ENCODE results near the gene ADAP1. TPM values are rescaled to one million over a fixed set of nuclear protein-coding genes. Genes with fewer than 3 reads are reported as not detected.
"Not testable (repeated sequence)": the region's sequence is repeated elsewhere in the genome, so short reads cannot be mapped to it uniquely, and the experiment has no call there.

The ADAP1 gene
- total RNA-seq, 1 experiment from 2014 or later, result 77.6 TPM

- POLR2A ChIA-PET, result interaction anchor here (0.8 to 1.5 kb wide), 2 partner anchors 30 to 32 kb away, joined by 6 to 12 read pairs; partner anchors contain the start of gene COX19
- CTCF ChIA-PET, result interaction anchor here (1.9 kb wide), 1 partner anchor 48 kb away, joined by 5 read pairs; no protein-coding TSS in a partner anchor
- BruUV-seq (replicated peaks), result no TSS peak
- no peaks in the 10 kb centered on the region for H3K27me3 ChIP-seq (replicated peaks; ENCODE audit: control insufficient read depth, insufficient read depth, low read length)
- peaks cover 15% of the 10 kb centered on the region for H3K9me3 Mint-ChIP-seq (ENCODE audit: unreplicated experiment)
- TF ChIP-seq, protein P1, sequence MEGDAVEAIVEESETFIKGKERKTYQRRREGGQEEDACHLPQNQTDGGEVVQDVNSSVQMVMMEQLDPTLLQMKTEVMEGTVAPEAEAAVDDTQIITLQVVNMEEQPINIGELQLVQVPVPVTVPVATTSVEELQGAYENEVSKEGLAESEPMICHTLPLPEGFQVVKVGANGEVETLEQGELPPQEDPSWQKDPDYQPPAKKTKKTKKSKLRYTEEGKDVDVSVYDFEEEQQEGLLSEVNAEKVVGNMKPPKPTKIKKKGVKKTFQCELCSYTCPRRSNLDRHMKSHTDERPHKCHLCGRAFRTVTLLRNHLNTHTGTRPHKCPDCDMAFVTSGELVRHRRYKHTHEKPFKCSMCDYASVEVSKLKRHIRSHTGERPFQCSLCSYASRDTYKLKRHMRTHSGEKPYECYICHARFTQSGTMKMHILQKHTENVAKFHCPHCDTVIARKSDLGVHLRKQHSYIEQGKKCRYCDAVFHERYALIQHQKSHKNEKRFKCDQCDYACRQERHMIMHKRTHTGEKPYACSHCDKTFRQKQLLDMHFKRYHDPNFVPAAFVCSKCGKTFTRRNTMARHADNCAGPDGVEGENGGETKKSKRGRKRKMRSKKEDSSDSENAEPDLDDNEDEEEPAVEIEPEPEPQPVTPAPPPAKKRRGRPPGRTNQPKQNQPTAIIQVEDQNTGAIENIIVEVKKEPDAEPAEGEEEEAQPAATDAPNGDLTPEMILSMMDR (IDR thresholded peaks at IDR 0.05; ENCODE audit: insufficient read depth in 1 of 2, low read depth in 1 of 2, low read length in 1 of 2, severe bottlenecking in 1 of 2, unreplicated experiment in 1 of 2), result no peak
- peaks cover 6% of the 10 kb centered on the region; the same call in 1 of the 2 replicates for H3K9me3 ChIP-seq
- H3K4me1 Mint-ChIP-seq (ENCODE audit: low read depth, unreplicated experiment), result no peaks in the 10 kb centered on the region
- peaks cover 26% of the 10 kb centered on the region for H3K36me3 Mint-ChIP-seq (ENCODE audit: insufficient read depth, unreplicated experiment)
- H3K4me1 ChIP-seq, result peaks cover 33% of the 10 kb centered on the region
- H3K4me3 Mint-ChIP-seq (ENCODE audit: unreplicated experiment), result peak overlapping the region; percentile 54
- intact Hi-C loops (cut with micrococcal nuclease; ENCODE audit: unreplicated experiment), result loop anchor here (1.0 to 5.0 kb wide), 2 partner anchors 32 to 33 kb away; no protein-coding TSS in a partner anchor
- peak overlapping the region; percentile 44 for H3K4me3 ChIP-seq (ENCODE audit: low read depth, low read length)
- peak; percentile 99 for DNase-seq
- H3K27ac Mint-ChIP-seq (ENCODE audit: unreplicated experiment), result peak overlapping the region; percentile 82
- H3K36me3 ChIP-seq (ENCODE audit: control insufficient read depth, insufficient read depth, low read length), result no peaks in the 10 kb centered on the region
- H3K27me3 Mint-ChIP-seq (ENCODE audit: insufficient read depth, unreplicated experiment), result no peaks in the 10 kb centered on the region
Observed at GRCh38 chr7:945556-946255, 8.8 kb downstream of the ADAP1 start.

DNA sequence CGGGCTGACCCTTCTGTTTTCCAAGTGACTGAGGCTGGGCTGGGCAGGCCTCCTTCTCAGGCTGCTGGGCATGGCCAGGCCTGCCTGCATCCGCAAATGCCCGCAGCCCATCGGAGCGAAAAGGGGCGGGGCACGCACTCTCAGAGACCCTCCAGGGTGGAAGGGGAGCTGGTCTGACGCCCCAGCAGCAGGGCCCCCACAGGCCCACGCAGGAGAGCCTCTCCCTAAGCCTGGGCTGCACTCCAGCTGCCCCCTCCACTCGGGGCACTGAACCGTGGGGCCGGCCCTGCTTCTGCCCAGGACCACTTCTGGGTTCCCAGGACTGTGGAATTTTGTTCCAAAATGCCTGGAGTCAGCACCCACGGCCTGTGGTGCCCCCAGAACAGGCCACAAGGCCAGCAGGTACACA, 9.3 kb downstream of the ADAP1 start:
- intact Hi-C loops (cut with micrococcal nuclease; ENCODE audit: unreplicated experiment), result loop anchor here (5.0 kb wide), 1 partner anchor 33 kb away; no protein-coding TSS in a partner anchor
- H3K27ac Mint-ChIP-seq (ENCODE audit: unreplicated experiment), result peak overlapping the region; percentile 82
- Histone ChIP-seq H3K36me3 (ENCODE audit: control insufficient read depth, insufficient read depth, low read length) (no peaks in the 10 kb centered on the region), H3K27me3 (replicated peaks; ENCODE audit: control insufficient read depth, insufficient read depth, low read length) (no peaks in the 10 kb centered on the region), H3K4me3 (ENCODE audit: low read depth, low read length) (peak overlapping the region; percentile 44), H3K4me1 (peaks cover 33% of the 10 kb centered on the region), H3K9me3 (peaks cover 9% of the 10 kb centered on the region; the same call in 1 of the 2 replicates)
- no peak for DNase-seq
- BruUV-seq (replicated peaks), result TSS peak; percentile 69
- H3K4me3 Mint-ChIP-seq (ENCODE audit: unreplicated experiment), result peak overlapping the region; percentile 54
- TF ChIP-seq, protein P1 (IDR thresholded peaks at IDR 0.05; ENCODE audit: insufficient read depth in 1 of 2, low read depth in 1 of 2, low read length in 1 of 2, severe bottlenecking in 1 of 2, unreplicated experiment in 1 of 2), result no peak
- peaks cover 17% of the 10 kb centered on the region for H3K9me3 Mint-ChIP-seq (ENCODE audit: unreplicated experiment)
- no peaks in the 10 kb centered on the region for H3K27me3 Mint-ChIP-seq (ENCODE audit: insufficient read depth, unreplicated experiment)
- CTCF ChIA-PET, result interaction anchor here (1.9 kb wide), 1 partner anchor 48 kb away, joined by 5 read pairs; no protein-coding TSS in a partner anchor
- H3K4me1 Mint-ChIP-seq (ENCODE audit: low read depth, unreplicated experiment), result no peaks in the 10 kb centered on the region
- POLR2A ChIA-PET, result interaction anchor here (1.5 kb wide), 1 partner anchor 30 kb away, joined by 12 read pairs; the partner anchor contains the start of gene COX19
- peaks cover 21% of the 10 kb centered on the region for H3K36me3 Mint-ChIP-seq (ENCODE audit: insufficient read depth, unreplicated experiment)

DNA sequence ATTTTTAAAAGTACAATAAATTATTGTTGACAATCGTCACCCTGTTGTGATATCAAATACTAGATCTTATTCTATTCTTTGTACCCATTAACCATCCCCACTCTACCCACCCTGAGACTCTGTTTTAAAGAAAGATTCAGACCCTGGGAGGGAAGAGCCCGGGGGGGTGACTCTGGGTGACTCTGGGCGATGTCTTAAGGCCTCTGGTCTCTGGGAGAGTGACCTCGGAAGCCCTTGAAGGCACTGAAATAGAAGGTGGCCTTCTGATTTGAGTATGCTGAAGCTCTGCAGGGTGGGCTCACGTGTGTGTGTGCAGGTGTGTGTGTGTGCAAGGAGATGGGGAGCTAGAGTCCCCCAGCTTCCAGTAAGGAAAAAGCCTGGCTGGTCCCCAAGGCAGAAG, 9.7 kb downstream of the ADAP1 start:
- Mint-ChIP-seq H3K27ac (ENCODE audit: unreplicated experiment) (peak overlapping the region; percentile 82), H3K27me3 (ENCODE audit: insufficient read depth, unreplicated experiment) (no peaks in the 10 kb centered on the region), H3K4me1 (ENCODE audit: low read depth, unreplicated experiment) (no peaks in the 10 kb centered on the region), H3K36me3 (ENCODE audit: insufficient read depth, unreplicated experiment) (peaks cover 17% of the 10 kb centered on the region), H3K9me3 (ENCODE audit: unreplicated experiment) (peaks cover 17% of the 10 kb centered on the region), H3K4me3 (ENCODE audit: unreplicated experiment) (peak overlapping the region; percentile 54)
- H3K9me3 ChIP-seq, result peaks cover 9% of the 10 kb centered on the region; the same call in 1 of the 2 replicates
- intact Hi-C loops (cut with micrococcal nuclease; ENCODE audit: unreplicated experiment), result loop anchor here (5.0 kb wide), 1 partner anchor 32 kb away; no protein-coding TSS in a partner anchor
- ChIA-PET CTCF (interaction anchor here (1.9 kb wide), 1 partner anchor 49 kb away, joined by 5 read pairs; no protein-coding TSS in a partner anchor), POLR2A (no interaction called here)
- BruUV-seq (replicated peaks), result no TSS peak
- DNase-seq, result no peak
- TF ChIP-seq, protein P1 (IDR thresholded peaks at IDR 0.05; ENCODE audit: insufficient read depth in 1 of 2, low read depth in 1 of 2, low read length in 1 of 2, severe bottlenecking in 1 of 2, unreplicated experiment in 1 of 2), result no peak
- peaks cover 33% of the 10 kb centered on the region for H3K4me1 ChIP-seq
- peak overlapping the region; percentile 44 for H3K4me3 ChIP-seq (ENCODE audit: low read depth, low read length)
- H3K27me3 ChIP-seq (replicated peaks; ENCODE audit: control insufficient read depth, insufficient read depth, low read length), result no peaks in the 10 kb centered on the region
- H3K36me3 ChIP-seq (ENCODE audit: control insufficient read depth, insufficient read depth, low read length), result no peaks in the 10 kb centered on the region

GRCh38 chr7:943793-944192, 10.7 kb downstream of the ADAP1 start:
- H3K36me3 ChIP-seq (ENCODE audit: control insufficient read depth, insufficient read depth, low read length); CTCF ChIA-PET; intact Hi-C loops (cut with micrococcal nuclease; ENCODE audit: unreplicated experiment); H3K4me1 Mint-ChIP-seq (ENCODE audit: low read depth, unreplicated experiment); H3K27ac Mint-ChIP-seq (ENCODE audit: unreplicated experiment); H3K4me3 ChIP-seq (ENCODE audit: low read depth, low read length); H3K27me3 ChIP-seq (replicated peaks; ENCODE audit: control insufficient read depth, insufficient read depth, low read length); POLR2A ChIA-PET; H3K4me3 Mint-ChIP-seq (ENCODE audit: unreplicated experiment); DNase-seq; H3K9me3 ChIP-seq; BruUV-seq (replicated peaks); H3K27me3 Mint-ChIP-seq (ENCODE audit: insufficient read depth, unreplicated experiment): not testable (repeated sequence)
- H3K4me1 ChIP-seq, result peaks cover 33% of the 10 kb centered on the region
- Mint-ChIP-seq H3K36me3 (ENCODE audit: insufficient read depth, unreplicated experiment) (peaks cover 10% of the 10 kb centered on the region), H3K9me3 (ENCODE audit: unreplicated experiment) (peaks cover 17% of the 10 kb centered on the region)

Data from Caco-2 (cell line).